Measurements from ENCODE around the gene QPCTL.

DNA sequence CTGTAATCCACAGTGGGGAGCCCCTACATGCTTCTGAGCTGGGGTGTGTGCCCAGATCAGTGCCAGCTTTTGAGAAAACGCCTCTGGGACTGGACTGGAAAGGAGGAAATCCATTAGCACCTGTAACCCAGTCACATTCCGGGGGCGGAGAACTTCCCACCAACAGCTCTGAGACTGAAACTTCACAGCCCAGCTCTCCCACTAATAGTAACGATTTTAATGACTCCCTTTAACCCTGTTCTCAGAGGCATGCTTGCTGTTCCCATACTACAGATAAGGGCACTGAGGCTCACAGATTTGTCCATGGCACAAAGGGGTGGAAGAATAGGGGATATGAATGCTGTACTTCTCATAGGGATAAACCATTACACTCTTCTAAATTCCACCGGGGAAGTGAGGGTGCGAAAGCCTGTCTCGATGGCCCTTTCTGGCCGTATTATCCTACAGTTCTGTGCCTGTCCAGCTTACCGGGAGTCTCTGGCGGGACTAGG, 37.4 kb downstream of the QPCTL start:
- TF ChIP-seq ZNF274 (IDR thresholded peaks at IDR 0.05; ENCODE audit: low read depth, low read length) (no peak), YY1 (IDR thresholded peaks at IDR 0.05; ENCODE audit: insufficient read depth, insufficient read length) (no peak)
